ENCODE data around the gene CCDC78. TPM values are rescaled to one million over a fixed set of nuclear protein-coding genes. Genes with fewer than 3 reads are reported as not detected.

Gene CCDC78
- total and polyA plus RNA-seq, 5 donors from 2014 or later, result 0.37 to 2.5 (median 0.45) TPM

GRCh38 chr16:718389-718788, 7.9 kb downstream of the CCDC78 start:
- H3K9me3 ChIP-seq (ENCODE audit: control insufficient read depth in 2 of 2, low read length in 2 of 2), result no peaks in the 10 kb centered on the region
- ATAC-seq (ENCODE audit: low read depth in 2 of 2) (no peak), DNase-seq (no peak)
- peaks cover 8% of the 10 kb centered on the region for H3K27me3 Mint-ChIP-seq
- peaks cover 0 to 46% (median 10%) of the 10 kb centered on the region in 4 donors for H3K4me1 Mint-ChIP-seq
- H3K27ac Mint-ChIP-seq, result no peak overlapping the region
- peak overlapping the region in 3 of 4 donors; percentile 90 to 93 (median 91) for H3K4me3 Mint-ChIP-seq
- no peaks in the 10 kb centered on the region for H3K9me3 Mint-ChIP-seq
- peaks cover 56% of the 10 kb centered on the region for H3K4me1 ChIP-seq (ENCODE audit: control insufficient read depth, insufficient read depth, low read length, poor library complexity, severe bottlenecking)
- H3K4me3 ChIP-seq (ENCODE audit: low read depth, low read length), result no peak overlapping the region
- H3K27ac ChIP-seq (ENCODE audit: insufficient read depth, low read length, poor library complexity, severe bottlenecking), result no peak overlapping the region
- no peaks in the 10 kb centered on the region for H3K36me3 Mint-ChIP-seq
- H3K36me3 ChIP-seq (ENCODE audit: control insufficient read depth, insufficient read depth, low read length), result no peaks in the 10 kb centered on the region
- H3K27me3 ChIP-seq (ENCODE audit: control insufficient read depth, insufficient read depth, low read length), result no peaks in the 10 kb centered on the region

GRCh38 chr16:717450-718245, 8.6 kb downstream of the CCDC78 start:
- no peaks in the 10 kb centered on the region for H3K9me3 ChIP-seq (ENCODE audit: control insufficient read depth in 2 of 2, low read length in 2 of 2)
- ATAC-seq (ENCODE audit: low read depth in 2 of 2), result no peak
- Mint-ChIP-seq H3K4me1 (peaks cover 0 to 42% (median 12%) of the 10 kb centered on the region in 4 donors), H3K4me3 (no peak overlapping the region), H3K9me3 (no peaks in the 10 kb centered on the region), H3K27me3 (peaks cover 8% of the 10 kb centered on the region), H3K36me3 (no peaks in the 10 kb centered on the region), H3K27ac (no peak overlapping the region)
- H3K4me1 ChIP-seq (ENCODE audit: control insufficient read depth, insufficient read depth, low read length, poor library complexity, severe bottlenecking), result peaks cover 51% of the 10 kb centered on the region
- H3K36me3 ChIP-seq (ENCODE audit: control insufficient read depth, insufficient read depth, low read length), result no peaks in the 10 kb centered on the region
- H3K27me3 ChIP-seq (ENCODE audit: control insufficient read depth, insufficient read depth, low read length), result no peaks in the 10 kb centered on the region
- H3K27ac ChIP-seq (ENCODE audit: insufficient read depth, low read length, poor library complexity, severe bottlenecking), result no peak overlapping the region
- H3K4me3 ChIP-seq (ENCODE audit: low read depth, low read length), result no peak overlapping the region
- DNase-seq, result no peak

GRCh38 chr16:716768-717325, 9.4 kb downstream of the CCDC78 start:
- Histone ChIP-seq H3K4me1 (ENCODE audit: control insufficient read depth, insufficient read depth, low read length, poor library complexity, severe bottlenecking) (peaks cover 44% of the 10 kb centered on the region), H3K9me3 (ENCODE audit: control insufficient read depth in 2 of 2, low read length in 2 of 2) (no peaks in the 10 kb centered on the region), H3K27ac (ENCODE audit: insufficient read depth, low read length, poor library complexity, severe bottlenecking) (no peak overlapping the region), H3K27me3 (ENCODE audit: control insufficient read depth, insufficient read depth, low read length) (no peaks in the 10 kb centered on the region), H3K4me3 (ENCODE audit: low read depth, low read length) (no peak overlapping the region), H3K36me3 (ENCODE audit: control insufficient read depth, insufficient read depth, low read length) (no peaks in the 10 kb centered on the region)
- no peak for ATAC-seq (ENCODE audit: low read depth in 2 of 2)
- Mint-ChIP-seq H3K9me3 (no peaks in the 10 kb centered on the region), H3K36me3 (no peaks in the 10 kb centered on the region), H3K27ac (no peak overlapping the region), H3K27me3 (peaks cover 8% of the 10 kb centered on the region), H3K4me1 (peaks cover 0 to 34% (median 12%) of the 10 kb centered on the region in 4 donors), H3K4me3 (peak overlapping the region in 3 of 4 donors; percentile 61 to 81 (median 75))
- DNase-seq, result no peak

- no peak for ATAC-seq (ENCODE audit: low read depth in 2 of 2)
- H3K27ac Mint-ChIP-seq, result no peak overlapping the region
- Histone ChIP-seq H3K9me3 (ENCODE audit: control insufficient read depth in 2 of 2, low read length in 2 of 2) (no peaks in the 10 kb centered on the region), H3K36me3 (ENCODE audit: control insufficient read depth, insufficient read depth, low read length) (no peaks in the 10 kb centered on the region), H3K27me3 (ENCODE audit: control insufficient read depth, insufficient read depth, low read length) (no peaks in the 10 kb centered on the region), H3K4me1 (ENCODE audit: control insufficient read depth, insufficient read depth, low read length, poor library complexity, severe bottlenecking) (peaks cover 37% of the 10 kb centered on the region), H3K4me3 (ENCODE audit: low read depth, low read length) (no peak overlapping the region), H3K27ac (ENCODE audit: insufficient read depth, low read length, poor library complexity, severe bottlenecking) (no peak overlapping the region)
- peak overlapping the region; percentile 61 to 81 (median 78) for H3K4me3 Mint-ChIP-seq
- no peaks in the 10 kb centered on the region for H3K36me3 Mint-ChIP-seq
- peaks cover 0 to 34% (median 12%) of the 10 kb centered on the region in 4 donors for H3K4me1 Mint-ChIP-seq
- H3K27me3 Mint-ChIP-seq, result peaks cover 12% of the 10 kb centered on the region
- DNase-seq, result no peak
- H3K9me3 Mint-ChIP-seq, result no peaks in the 10 kb centered on the region
Measured at GRCh38 chr16:716200-716568, 10.1 kb downstream of the CCDC78 start.

- DNase-seq (no peak), ATAC-seq (ENCODE audit: low read depth in 2 of 2) (peak; percentile 3 to 4)
- no peaks in the 10 kb centered on the region for H3K9me3 Mint-ChIP-seq
- peak overlapping the region; percentile 61 to 81 (median 78) for H3K4me3 Mint-ChIP-seq
- Histone ChIP-seq H3K9me3 (ENCODE audit: control insufficient read depth in 2 of 2, low read length in 2 of 2) (no peaks in the 10 kb centered on the region), H3K4me3 (ENCODE audit: low read depth, low read length) (no peak overlapping the region), H3K36me3 (ENCODE audit: control insufficient read depth, insufficient read depth, low read length) (no peaks in the 10 kb centered on the region), H3K4me1 (ENCODE audit: control insufficient read depth, insufficient read depth, low read length, poor library complexity, severe bottlenecking) (peaks cover 34% of the 10 kb centered on the region), H3K27me3 (ENCODE audit: control insufficient read depth, insufficient read depth, low read length) (no peaks in the 10 kb centered on the region), H3K27ac (ENCODE audit: insufficient read depth, low read length, poor library complexity, severe bottlenecking) (no peak overlapping the region)
- no peaks in the 10 kb centered on the region for H3K36me3 Mint-ChIP-seq
- no peak overlapping the region for H3K27ac Mint-ChIP-seq
- peaks cover 0 to 34% (median 12%) of the 10 kb centered on the region in 4 donors for H3K4me1 Mint-ChIP-seq
- H3K27me3 Mint-ChIP-seq, result peaks cover 14% of the 10 kb centered on the region
Measured at GRCh38 chr16:715477-716199, 10.6 kb downstream of the CCDC78 start.

GRCh38 chr16:714558-715476, 11.4 kb downstream of the CCDC78 start, which contains the start of gene METRN:
Gene METRN (plus strand): TSS chr16:715118. CDS start chr16:715290, 172 bp downstream.
- peaks cover 17% of the 10 kb centered on the region for H3K27me3 Mint-ChIP-seq
- ATAC-seq (ENCODE audit: low read depth in 2 of 2) (peak; percentile 88 to 89), DNase-seq (peak; percentile 81 to 88 (median 85))
- no peaks in the 10 kb centered on the region for H3K9me3 Mint-ChIP-seq
- Histone ChIP-seq H3K4me3 (ENCODE audit: low read depth, low read length) (no peak within 1 kb of the TSS), H3K27me3 (ENCODE audit: control insufficient read depth, insufficient read depth, low read length) (no peaks in the 10 kb centered on the region), H3K36me3 (ENCODE audit: control insufficient read depth, insufficient read depth, low read length) (no peaks in the 10 kb centered on the region), H3K4me1 (ENCODE audit: control insufficient read depth, insufficient read depth, low read length, poor library complexity, severe bottlenecking) (peaks cover 26% of the 10 kb centered on the region), H3K27ac (ENCODE audit: insufficient read depth, low read length, poor library complexity, severe bottlenecking) (no peak within 1 kb of the TSS), H3K9me3 (ENCODE audit: control insufficient read depth in 2 of 2, low read length in 2 of 2) (no peaks in the 10 kb centered on the region)
- no peaks in the 10 kb centered on the region for H3K36me3 Mint-ChIP-seq
- H3K4me1 Mint-ChIP-seq, result peaks cover 0 to 27% (median 10%) of the 10 kb centered on the region in 4 donors
- no peak within 1 kb of the TSS for H3K27ac Mint-ChIP-seq
- peak within 1 kb of the TSS; percentile 61 to 81 (median 78) for H3K4me3 Mint-ChIP-seq

- Histone ChIP-seq H3K4me3 (ENCODE audit: low read depth, low read length) (no peak overlapping the region), H3K27ac (ENCODE audit: insufficient read depth, low read length, poor library complexity, severe bottlenecking) (no peak overlapping the region), H3K4me1 (ENCODE audit: control insufficient read depth, insufficient read depth, low read length, poor library complexity, severe bottlenecking) (peaks cover 19% of the 10 kb centered on the region), H3K36me3 (ENCODE audit: control insufficient read depth, insufficient read depth, low read length) (no peaks in the 10 kb centered on the region), H3K27me3 (ENCODE audit: control insufficient read depth, insufficient read depth, low read length) (no peaks in the 10 kb centered on the region), H3K9me3 (ENCODE audit: control insufficient read depth in 2 of 2, low read length in 2 of 2) (no peaks in the 10 kb centered on the region)
- Mint-ChIP-seq H3K27ac (no peak overlapping the region), H3K9me3 (no peaks in the 10 kb centered on the region), H3K27me3 (peaks cover 20% of the 10 kb centered on the region), H3K36me3 (no peaks in the 10 kb centered on the region), H3K4me3 (peak overlapping the region in 2 of 4 donors; percentile 63 to 77), H3K4me1 (peaks cover 0 to 19% (median 5%) of the 10 kb centered on the region in 4 donors)
- DNase-seq (no peak), ATAC-seq (ENCODE audit: low read depth in 2 of 2) (no peak)
Measured at GRCh38 chr16:714079-714478, 12.2 kb downstream of the CCDC78 start.

Data from CD4-positive, CD25-positive, alpha-beta regulatory T cell (primary cell).